ACHN (cell line): ENCODE results near the gene TM6SF1.
"Not testable (repeated sequence)": the region's sequence is repeated elsewhere in the genome, so short reads cannot be mapped to it uniquely, and the experiment has no call there.

ENCODE experiments used
- DNase-seq: peaks from one replicate; pipeline ENCODE4 v3.0.0-alpha.2; 2015
- in situ Hi-C: cut with HindIII; loops from 2 replicates; pipeline ENCODE4 v1.10.0; 2017; ENCODE audit warnings: low sequenced_read_pairs, low pct_ligation_motif_present, low pct_unique_long_range_greater_than_20kb

TM6SF1 gene

DNA sequence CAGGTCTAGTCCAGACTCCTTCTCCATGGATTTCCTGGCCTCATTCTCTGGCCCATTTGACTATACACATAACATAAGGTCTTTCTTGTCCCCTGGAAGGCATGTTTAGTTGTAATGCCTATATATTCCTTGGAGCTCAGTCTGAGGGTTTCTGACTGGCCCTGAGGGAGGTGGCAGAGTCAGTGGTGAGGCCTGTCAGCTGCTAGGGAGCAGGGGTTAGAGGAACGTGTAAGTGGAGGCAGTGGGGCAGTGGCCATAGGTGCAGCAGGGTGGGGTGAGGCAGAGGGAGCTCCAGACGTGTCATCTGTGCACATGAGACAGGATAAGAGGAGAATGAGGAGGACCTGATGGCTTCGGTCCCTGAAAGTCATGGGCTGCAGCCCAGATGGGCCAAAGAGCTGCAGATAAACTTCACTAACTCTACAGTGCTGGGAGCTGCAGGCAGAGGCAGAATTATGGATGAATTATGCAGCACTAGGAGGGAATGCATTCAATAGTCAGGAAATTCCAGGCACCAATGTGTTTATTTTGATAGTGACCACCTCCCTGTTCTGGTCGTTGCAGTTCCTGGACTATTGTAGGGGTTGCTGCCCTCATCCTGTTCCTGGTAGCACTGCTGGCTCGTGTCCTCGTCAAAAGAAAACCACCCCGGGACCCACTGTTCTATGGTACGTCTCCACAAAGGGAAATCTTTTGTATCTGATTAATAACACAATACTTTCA is 4.9 kb downstream of the TM6SF1 start:
- in situ Hi-C loops: no loop called here
- DNase-seq: no peak

DNA sequence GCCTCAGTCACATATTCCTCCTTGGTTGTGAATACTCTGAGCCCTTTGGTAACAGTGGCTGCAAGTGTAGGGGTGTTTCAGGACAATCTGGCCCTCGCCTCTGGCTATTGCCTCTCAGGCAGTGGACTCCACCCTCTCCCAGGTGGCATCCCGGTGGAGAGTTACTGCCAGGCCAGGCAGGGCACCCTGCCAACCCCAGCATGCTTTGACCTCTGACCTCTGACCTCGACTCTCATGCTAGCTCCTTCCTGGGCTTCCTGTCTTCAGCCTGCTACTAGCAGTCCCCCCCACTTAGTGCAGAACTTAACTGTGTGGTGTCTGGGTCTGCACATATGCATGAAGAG is 5.5 kb downstream of the TM6SF1 start:
- in situ Hi-C loops: no loop called here
- DNase-seq: no peak

DNA sequence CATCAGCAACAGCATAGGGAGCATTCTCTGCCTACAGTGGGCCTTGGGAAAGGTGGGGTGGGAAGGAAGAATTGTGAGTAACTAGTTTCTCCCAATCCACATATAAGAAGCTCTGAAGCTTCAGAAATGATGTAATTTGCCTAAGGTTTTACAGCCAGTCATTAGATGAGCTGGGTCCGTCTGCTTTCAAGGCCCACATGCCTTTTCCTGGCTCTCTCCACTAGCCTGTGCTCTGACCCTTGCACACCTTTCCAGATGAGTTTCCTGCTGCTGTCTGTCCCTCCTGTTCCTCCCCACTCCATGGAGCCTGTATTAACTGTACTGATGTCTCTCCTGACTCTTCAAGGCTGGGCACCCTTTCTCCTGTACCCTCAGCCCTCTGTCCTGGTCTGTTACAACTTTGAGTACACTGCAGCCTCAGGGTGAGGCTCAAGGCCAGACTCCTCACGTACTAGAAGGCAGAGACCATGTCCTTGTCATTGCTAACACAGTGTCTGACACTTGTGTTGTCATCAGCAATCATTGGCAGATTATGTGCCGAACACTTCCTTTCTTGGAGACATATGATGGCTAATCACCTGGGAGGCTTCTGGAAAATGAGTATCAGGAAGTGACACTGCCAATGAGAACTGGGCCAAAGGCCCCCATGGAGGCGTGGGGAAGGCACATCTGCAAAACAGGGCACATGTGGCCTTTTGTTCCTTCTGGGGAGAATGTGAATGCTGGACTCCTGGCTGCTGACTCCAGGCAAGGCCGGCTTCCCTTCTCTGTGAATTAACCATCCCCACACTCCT is 6.6 kb downstream of the TM6SF1 start:
- DNase-seq: no peak
- in situ Hi-C loops: no loop called here

DNA sequence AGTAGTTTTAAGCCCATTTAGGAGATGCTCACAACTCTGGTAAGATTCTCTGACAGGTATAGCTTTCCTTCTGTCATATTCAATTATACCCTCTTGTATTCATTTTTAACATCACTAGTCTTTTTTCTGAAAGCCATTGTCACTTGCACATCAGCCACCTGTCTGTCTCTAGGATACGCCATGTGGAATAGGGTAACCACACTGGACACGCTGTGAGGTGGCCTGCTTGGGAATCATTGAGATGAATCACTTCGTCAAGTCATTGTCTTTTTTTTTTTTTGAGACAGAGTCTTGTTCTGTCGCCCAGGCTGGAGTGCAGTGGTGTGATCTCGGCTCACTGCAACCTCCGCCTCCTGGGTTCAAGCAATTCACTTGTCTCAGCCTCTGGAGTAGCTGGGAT is 7.4 kb downstream of the TM6SF1 start:
- in situ Hi-C loops: no loop called here
- DNase-seq: no peak

DNA sequence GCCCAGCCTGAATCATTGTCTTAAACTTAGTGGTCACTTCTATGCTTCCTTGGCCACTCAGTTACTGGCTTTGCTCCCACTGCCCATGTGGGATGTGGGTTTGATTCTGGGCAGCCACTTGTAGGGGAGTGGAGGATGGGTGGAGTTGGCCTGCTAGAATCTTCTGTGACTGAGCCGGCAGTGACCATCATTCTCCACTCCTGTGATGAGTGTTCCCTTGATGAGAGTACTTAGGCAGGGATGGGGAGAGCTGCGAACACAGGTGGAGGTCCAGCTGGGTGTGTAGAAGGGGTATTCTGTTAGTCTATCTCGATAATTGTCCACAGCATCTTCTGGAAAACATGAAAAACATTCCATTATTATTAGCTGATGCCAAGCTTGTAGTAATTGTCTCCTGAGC is 8.0 kb downstream of the TM6SF1 start:
- DNase-seq: no peak
- in situ Hi-C loops: no loop called here

DNA sequence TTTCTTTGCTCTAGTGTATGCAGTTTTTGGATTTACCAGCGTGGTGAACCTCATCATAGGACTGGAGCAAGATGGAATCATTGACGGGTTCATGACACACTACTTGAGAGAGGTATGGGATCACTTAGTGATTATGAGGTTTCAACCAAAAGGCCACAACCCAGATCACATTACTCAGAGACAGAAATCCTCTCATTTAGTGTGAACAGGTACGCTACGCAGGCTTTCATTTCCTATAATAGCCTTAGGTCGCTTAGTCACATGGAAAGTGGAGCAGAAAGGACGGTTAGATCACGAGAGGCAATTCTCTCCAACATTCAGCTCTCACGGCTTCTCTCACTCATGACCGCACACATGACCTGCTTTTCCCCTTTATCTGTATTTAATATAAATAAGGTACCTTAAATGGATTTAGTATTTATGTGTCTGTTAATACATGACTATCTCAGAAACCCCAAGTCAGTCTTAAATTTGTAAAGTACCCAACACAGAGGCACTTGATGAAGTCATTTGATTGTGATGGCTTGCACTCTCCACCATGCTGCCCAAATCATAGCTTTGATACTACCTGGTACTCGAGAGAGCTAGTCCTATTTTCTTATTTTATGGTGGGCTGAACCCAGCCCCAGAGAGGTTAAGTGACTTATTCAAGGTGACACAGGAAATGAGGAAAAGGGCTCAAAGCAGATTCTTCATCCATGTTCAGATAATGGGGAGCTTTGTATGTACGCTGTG is 8.6 kb downstream of the TM6SF1 start:
- in situ Hi-C loops: no loop called here
- no peak for DNase-seq

DNA sequence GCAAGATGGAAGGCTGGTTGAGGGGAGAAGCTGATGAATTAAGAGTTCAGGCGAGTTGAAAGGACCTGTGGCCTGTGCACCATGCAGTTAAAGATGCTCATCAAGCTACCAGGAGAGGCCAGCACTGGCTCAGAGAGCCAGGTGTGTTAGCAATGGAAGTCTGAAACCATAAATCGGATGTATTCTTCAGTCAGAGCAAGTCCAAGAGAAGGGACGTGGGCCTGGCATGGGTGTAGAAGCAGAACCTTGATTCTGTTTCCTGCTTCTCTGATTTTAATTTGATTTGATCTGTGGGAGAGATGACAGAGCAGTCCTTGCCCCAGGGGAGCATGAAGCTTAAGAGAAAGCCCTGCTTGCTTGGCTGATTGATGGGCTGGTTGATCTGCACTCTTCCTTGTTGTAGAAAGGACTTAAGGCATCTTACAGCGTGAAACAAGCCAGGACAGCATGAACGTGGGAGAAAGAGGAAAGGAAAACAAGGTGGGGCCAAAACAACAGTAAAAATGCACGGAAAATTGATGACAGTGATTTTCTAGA is 10.9 kb downstream of the TM6SF1 start:
- in situ Hi-C loops: no loop called here

DNA sequence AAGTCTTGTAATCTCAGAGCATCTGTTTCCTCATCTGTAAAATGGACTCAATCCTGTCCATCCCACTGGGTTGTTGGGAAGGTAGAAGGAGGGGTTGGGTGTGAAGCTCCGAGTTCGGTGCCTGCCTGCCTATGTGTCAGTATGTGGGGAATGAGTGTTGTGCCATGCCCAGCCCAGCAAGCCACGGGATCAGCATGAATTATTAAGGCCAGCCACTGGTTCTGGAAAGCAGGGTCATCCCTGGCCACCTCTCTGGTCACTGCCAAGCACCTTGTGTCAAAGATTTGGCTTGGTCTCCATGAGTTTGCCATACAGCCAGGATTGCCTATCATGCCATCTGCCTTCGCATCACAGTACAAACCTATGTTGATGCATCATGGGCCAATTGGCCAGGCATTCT is 11.5 kb downstream of the TM6SF1 start:
- DNase-seq: no peak
- in situ Hi-C loops: no loop called here

More for the DNA sequence above, 10.9 kb downstream of the TM6SF1 start:
- DNase-seq: no peak

DNA sequence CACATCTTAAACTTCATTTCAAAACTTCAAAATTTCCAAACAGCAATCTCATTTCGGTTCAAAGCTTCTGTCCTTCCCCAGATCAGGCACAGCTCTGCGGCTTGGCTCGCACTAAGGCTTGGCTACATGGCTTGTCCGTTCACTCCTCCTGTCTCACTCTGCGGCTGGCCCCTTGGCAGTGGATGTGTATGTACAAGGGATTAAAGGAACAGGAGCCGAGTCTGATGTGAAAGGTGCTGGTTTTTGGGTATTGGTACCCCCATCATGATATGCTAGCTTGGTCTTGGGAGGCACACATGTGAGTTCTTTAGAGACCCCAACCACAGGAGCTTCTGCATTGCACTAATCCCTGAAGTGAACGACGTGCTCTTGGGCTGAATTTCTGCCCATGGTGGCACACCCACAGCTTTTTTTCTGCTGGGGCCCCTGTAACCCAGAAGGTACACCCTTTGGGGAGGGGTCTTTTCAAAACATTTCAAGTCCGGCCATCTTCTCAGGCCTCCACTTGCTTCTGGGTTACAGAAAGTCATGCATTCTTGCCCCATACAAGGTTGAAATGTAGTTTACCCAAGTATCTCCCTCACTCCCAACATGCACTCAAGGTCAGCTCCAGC is 12.6 kb downstream of the TM6SF1 start:
- in situ Hi-C loops: no loop called here
- no peak for DNase-seq

DNA sequence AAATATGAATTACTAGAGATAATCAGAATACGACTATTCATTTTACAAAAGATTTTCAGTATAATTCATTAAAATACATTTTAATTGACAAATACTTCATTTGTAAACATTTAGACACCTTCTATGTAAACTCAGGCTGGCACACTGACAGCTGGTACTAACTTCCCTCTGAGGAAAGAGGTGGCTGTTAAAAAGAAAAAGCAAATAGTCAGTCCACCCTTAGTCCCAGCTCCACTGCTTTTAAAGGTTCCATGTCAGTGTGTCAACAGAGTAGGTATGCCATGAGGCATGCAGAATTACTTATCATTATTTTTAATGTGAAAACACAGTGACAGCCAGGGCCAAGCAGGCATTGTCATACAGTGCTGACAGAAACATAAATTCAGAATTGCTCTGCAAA is 16.1 kb downstream of the TM6SF1 start:
- DNase-seq: no peak
- in situ Hi-C loops: no loop called here

DNA sequence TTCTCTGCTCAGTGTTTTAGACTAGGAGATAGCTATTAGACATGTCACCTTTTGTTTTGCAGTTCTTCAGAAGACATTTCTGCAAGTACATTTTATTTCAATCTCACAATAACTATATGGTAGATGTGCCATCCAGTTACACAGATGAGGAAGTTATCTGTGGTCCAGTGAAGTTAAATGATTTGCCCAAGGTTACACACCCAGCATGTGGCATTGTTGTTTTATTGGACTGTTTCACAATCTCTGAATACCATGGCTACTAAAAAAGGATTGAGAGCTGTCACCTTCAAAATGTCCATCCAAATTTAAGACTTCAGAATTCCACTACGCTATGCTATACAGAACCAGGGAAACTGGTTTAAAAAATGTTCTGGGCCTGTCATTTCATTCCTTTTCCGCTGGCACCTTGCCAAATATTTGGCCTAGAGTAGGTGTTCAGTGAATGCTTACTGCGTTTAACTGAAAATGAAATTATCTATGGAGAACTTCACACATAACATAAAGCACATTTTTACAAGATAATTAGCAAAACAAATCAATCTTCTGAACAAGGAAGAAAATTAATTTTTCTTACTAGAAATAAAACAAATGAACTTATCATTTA is 20.2 kb downstream of the TM6SF1 start:
- no peak for DNase-seq

DNA sequence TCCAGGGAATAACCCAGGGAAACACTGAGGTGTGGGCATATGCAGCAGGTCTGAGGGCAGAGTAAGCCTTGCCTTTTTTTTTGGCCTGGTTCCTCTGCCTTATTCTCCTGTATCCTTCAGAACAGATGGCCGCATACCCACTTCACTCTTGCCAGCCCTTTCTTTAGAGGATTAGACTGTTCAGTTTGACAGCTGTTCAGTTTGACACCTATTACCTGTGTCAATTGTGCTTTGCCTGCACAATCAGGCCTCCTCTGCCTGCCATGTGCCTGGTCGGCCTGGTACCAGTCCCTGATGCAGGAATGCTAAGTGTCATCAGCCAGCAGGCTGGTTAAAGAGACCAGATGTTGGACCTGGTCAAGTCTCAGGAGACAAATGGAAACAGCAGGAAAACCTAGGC is 22.3 kb downstream of the TM6SF1 start:
- DNase-seq: no peak
- in situ Hi-C loops: no loop called here

More for the DNA sequence above, 20.2 kb downstream of the TM6SF1 start:
- in situ Hi-C loops: no loop called here

DNA sequence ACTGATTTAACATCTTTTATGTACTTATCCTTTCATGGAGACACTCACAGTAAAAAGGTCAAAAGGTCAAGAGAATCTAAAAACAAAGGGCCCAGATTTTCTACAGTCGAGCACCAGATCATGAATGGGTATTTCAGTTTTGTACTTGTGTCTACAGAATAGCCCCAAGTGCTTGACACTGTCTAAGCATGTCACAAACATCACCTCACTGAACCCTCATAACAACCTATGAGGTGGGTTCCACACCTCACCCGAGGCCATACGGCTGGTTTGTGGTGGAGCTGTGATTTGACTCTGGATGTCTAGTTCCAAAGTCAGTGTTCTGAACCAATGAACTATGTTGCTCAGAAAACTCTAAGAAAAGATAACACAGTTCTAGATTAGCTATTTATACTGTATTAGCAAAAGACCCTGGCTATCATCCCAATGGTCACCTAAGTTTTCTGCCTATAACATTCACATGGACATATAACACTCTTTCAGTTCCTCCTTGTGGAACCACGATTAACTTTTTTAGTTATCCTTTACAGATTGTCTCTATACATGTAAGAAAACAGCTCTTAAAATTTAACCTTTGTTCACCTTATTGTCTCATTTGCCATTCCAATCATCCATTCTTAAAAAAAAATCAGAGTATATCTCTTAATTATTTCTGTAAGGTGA is 25.5 kb downstream of the TM6SF1 start:
- no peak for DNase-seq
- in situ Hi-C loops: no loop called here

DNA sequence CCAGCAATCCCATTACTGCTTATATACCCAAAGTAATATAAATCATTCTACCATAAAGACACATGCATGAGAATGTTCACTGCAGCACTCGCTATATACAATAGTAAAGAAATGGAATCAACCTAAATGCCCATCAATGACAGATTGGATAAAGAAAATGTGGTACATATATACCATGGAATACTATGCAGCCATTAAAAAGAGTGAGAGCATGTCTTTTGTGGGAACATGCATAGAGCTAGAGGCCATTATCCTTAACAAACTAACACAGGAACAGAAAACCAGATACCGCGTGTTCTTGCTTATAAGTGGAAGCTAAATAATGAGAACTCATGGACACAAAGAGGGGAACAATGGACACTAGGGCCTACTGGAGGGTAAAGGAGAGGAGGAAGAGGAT is 34.7 kb downstream of the TM6SF1 start:
- DNase-seq, in situ Hi-C loops: not testable (repeated sequence)

DNA sequence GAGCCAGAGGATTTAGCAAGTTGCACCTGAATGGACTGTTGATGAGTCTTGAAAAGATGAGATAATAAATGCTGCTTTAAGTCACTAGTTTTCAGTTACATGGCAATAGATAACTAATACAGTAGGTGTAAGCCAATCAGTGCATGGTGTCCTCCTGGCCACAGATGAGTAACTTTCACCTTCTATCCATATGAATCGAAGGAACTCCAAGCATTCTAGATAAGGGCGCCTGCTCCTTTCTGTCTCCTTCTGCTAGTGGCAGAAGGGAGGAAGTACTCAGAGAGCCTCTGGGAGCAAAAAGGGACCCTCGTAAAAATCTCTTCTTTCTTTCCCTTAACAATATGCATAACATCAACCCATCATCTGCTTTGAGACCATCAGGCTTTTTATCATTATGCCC is 37.3 kb downstream of the TM6SF1 start:
- DNase-seq: no peak
- in situ Hi-C loops: no loop called here

DNA sequence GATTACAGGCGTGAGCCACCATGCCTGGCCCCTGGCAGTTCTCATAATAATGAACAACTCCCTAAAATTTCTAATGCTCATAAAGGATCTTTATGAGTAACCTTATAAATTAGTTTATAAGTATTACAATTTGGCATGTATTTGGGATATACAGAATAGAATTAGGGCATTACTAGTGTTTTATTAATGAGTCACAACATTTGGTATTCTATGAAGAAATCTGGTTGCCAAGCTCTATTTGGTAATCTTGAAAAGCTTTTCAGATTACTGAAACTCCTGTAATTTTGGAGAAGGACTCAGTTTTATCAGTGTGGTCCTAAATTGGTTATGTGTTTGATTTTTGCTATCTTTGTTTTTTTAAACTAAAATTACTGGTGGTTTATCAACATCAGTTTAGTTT is 45.8 kb downstream of the TM6SF1 start:
- in situ Hi-C loops: no loop called here
- no peak for DNase-seq

DNA sequence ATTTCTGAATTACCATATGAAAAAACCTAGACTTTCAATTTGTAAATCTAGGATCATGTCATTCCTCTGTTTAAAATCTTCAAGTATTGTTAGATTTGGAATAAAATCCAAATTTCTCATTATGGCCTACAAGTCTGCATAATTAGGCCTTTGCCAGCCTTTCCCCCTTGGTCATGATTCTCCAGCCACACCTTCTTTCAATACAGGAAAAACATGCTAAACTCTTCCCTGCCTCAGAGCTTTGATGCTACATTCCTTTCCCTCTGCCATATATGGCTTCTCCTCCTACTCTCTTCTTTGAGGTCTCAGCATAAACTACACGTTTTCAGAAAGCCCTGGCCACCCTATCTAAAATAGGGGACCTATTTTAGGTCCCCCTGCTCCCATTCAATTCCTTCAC is 48.5 kb downstream of the TM6SF1 start:
- DNase-seq: no peak
- in situ Hi-C loops: no loop called here

DNA sequence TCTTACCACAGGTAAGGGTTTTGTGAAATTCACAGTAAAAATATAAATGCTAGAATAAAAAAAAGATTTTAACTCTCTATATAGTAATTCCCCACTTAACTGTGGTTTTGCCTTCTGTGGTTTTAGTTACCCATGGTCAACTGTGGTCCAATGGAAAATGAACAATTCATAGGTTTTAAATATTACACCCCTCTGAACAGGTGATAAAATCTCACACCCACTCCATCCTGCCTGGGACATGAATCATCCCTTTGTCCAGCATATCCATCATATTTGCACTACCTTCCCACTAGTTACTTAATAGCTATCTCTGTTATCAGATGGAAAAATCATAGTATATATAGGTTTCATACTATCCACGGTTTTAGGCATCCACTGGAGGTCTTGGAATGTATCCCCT is 50.9 kb downstream of the TM6SF1 start:
- in situ Hi-C loops: no loop called here
- no peak for DNase-seq
